GM12891 (cell line): Measurements from ENCODE around the gene ETAA1.

Experiments used
- POLR2AphosphoS5 ChIP-seq: IDR thresholded peaks from 2 replicates; pipeline ENCODE4 v1.6.1; 2011; ENCODE audit warnings: low read depth, low read length, control low read depth
- TAF1 ChIP-seq: IDR thresholded peaks from 2 replicates; pipeline ENCODE4 v1.6.1; 2011; ENCODE audit warnings: low read depth, low read length, control low read depth

DNA sequence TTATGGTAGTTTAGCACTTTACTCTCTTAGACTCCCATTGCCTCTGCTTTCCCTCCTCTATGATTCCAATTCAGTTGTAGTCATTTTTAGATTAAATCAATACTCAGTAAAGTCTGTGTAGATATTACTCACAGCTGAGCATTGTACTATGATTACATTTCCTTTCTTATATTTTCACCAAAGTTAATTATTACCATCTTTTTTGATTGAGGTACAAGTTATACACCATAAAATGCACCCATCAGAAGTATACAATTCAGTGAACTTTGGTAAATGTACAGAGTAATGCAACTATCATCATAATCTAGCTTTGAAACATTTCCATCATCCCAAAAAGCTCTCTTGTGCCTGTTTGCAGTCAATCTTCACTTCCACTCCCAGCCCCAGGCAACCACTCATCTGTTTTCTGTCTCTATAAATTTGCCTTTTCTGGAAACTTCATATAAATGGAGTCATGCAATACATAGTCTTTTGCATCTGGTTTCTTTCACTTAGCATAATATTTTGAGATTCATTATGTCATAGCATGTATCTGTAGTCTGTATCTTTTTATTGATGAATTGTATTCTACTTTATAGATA, 30.2 kb upstream of the ETAA1 start:
- no peak for TF ChIP-seq POLR2AphosphoS5
- no peak for TF ChIP-seq TAF1
